K562 (cell line): ENCODE measurements around the gene ZNF652. TPM values are rescaled to one million over a fixed set of nuclear protein-coding genes. Genes with fewer than 3 reads are reported as not detected.
"Not testable (repeated sequence)": the region's sequence is repeated elsewhere in the genome, so short reads cannot be mapped to it uniquely, and the experiment has no call there.

Source experiments
- ATAC-seq: fragments of 200-7000 bp; cut with Tn5 transposase; 3 replicates; pipeline ENCODE4 v1.9.1; 2020; ENCODE audit warnings: moderate library complexity
- BruUV-seq: library from RNA; stranded (reverse); fragments of 400-500 nt; replicated peaks from 2 replicates; lab custom pipeline; 2021; lab: Mats Ljungman, UMichigan
- CTCF ChIA-PET: fragments of 300-600 bp; formaldehyde crosslinking; extraction: SDS; loops from one replicate; lab custom pipeline; 2021; ENCODE audit warnings: low intra/inter-chr PET ratio; lab: Yijun Ruan, JAX
- POLR2A ChIA-PET: fragments of 300-600, 350-650 bp; sonication (Branson Sonifier 250); formaldehyde crosslinking; extraction: SDS; loops from one replicate; lab custom pipeline; 2021; ENCODE audit warnings: antibody characterized with exemption, inconsistent platforms; lab: Yijun Ruan, JAX
- DNase-seq, 4 experiments: peaks; one replicate each; pipeline versions ENCODE4 v3.0.0 to v3.0.0-alpha.2; 2011 to 2018; ENCODE audit warnings: low spot score in 3 of 4, mixed read lengths in 3 of 4; ENCODE audit errors: extremely low read depth in 1 of 4
- FAIRE-seq: peaks from 2 replicates; lab custom pipeline; 2011; peaks lifted over from hg19 to GRCh38; lab: Jason Lieb, UNC
- H2AFZ ChIP-seq: 2 replicates; pipeline ENCODE4 v1.6.0; 2011; ENCODE audit warnings: low read depth, low read length, control low read depth, inconsistent platforms
- H3K27ac ChIP-seq: fragments of 200-600 bp; 3 replicates; pipeline ENCODE4 v1.8.0; 2011; ENCODE audit warnings: low read depth, mild to moderate bottlenecking, control low read depth, inconsistent platforms, low read length, moderate library complexity, mixed read lengths; ENCODE audit errors: extremely low read depth
- H3K27me3 ChIP-seq, 2 experiments: fragments of 300-600 bp in 1 of 2; 2 replicates in 1 of 2; 3 replicates in 1 of 2; pipeline versions ENCODE4 v1.6.0 to v1.8.0; 2011; ENCODE audit warnings: inconsistent platforms in 2 of 2, low read length in 2 of 2, mild to moderate bottlenecking in 1 of 2, mixed read lengths in 1 of 2, moderate library complexity in 1 of 2; ENCODE audit not compliant: control insufficient read depth in 2 of 2, insufficient read depth in 2 of 2
- H3K36me3 ChIP-seq: fragments of 300-600 bp; 3 replicates; pipeline ENCODE4 v1.8.0; 2011; ENCODE audit warnings: mild to moderate bottlenecking, low read length, inconsistent platforms; ENCODE audit not compliant: control insufficient read depth, insufficient read depth
- H3K4me1 ChIP-seq, 2 experiments: fragments of 200-600 bp in 1 of 2; replicated peaks in 1 of 2; 2 replicates in 1 of 2; 3 replicates in 1 of 2; pipeline versions ENCODE4 v1.5.1 to v1.8.0; 2011; ENCODE audit warnings: inconsistent platforms in 2 of 2, low read length in 2 of 2, mild to moderate bottlenecking in 1 of 2, mixed read lengths in 1 of 2, moderate library complexity in 1 of 2; ENCODE audit not compliant: control insufficient read depth in 2 of 2, insufficient read depth in 2 of 2
- H3K4me2 ChIP-seq: 2 replicates; pipeline ENCODE4 v1.6.1; 2011; ENCODE audit warnings: low read length, control low read depth, inconsistent platforms, mixed read lengths; ENCODE audit not compliant: insufficient read depth
- H3K4me3 ChIP-seq: fragments of 200-600 bp; sonication (generic), shearing (Covaris generic); 2 replicates; pipeline ENCODE4 v1.5.1; 2016; ENCODE audit warnings: control low read depth, inconsistent platforms
- H3K79me2 ChIP-seq: fragments of 200-600 bp; 3 replicates; pipeline ENCODE4 v1.8.0; 2011; ENCODE audit warnings: low read length, inconsistent platforms; ENCODE audit not compliant: control insufficient read depth, insufficient read depth
- H3K9ac ChIP-seq, 2 experiments: 2 replicates each; pipeline versions ENCODE4 v1.6.0 to v1.6.1; 2011; ENCODE audit warnings: low read depth in 2 of 2, low read length in 2 of 2, control low read depth in 1 of 2, inconsistent platforms in 1 of 2, mild to moderate bottlenecking in 1 of 2, mixed read lengths in 1 of 2; ENCODE audit not compliant: insufficient read depth in 1 of 2
- H3K9me1 ChIP-seq: one replicate; pipeline ENCODE4 v1.6.0; 2011; ENCODE audit warnings: inconsistent platforms, mild to moderate bottlenecking, low read length, moderate library complexity; ENCODE audit not compliant: control insufficient read depth, insufficient read depth
- H3K9me3 ChIP-seq: replicated peaks from 2 replicates; pipeline ENCODE4 v1.5.1; 2011; ENCODE audit warnings: low read depth, low read length, inconsistent platforms; ENCODE audit not compliant: control insufficient read depth, insufficient read depth
- H4K20me1 ChIP-seq: replicated peaks from 2 replicates; pipeline ENCODE4 v1.6.1; 2011; ENCODE audit warnings: low read length, inconsistent platforms, mixed read lengths; ENCODE audit not compliant: control insufficient read depth, insufficient read depth
- ARID4B ChIP-seq: sonication (generic); formaldehyde crosslinking; IDR thresholded peaks from 2 replicates; pipeline ENCODE4 v1.8.0; 2022; ENCODE audit warnings: mild to moderate bottlenecking, missing genetic modification reagents
- EHMT2 ChIP-seq: fragments of 450-650 bp; IDR thresholded peaks from 2 replicates; pipeline ENCODE4 v1.6.1; 2018; ENCODE audit warnings: antibody characterized with exemption
- FOXM1 ChIP-seq, 2 experiments: fragments of 450-650 bp in 1 of 2; sonication (generic) in 1 of 2; formaldehyde crosslinking in 1 of 2; IDR thresholded peaks; 2 replicates each; pipeline versions ENCODE4 v1.6.1 to v1.9.0; 2017 to 2022; ENCODE audit warnings: low read depth in 2 of 2, mild to moderate bottlenecking in 2 of 2, missing genetic modification reagents in 1 of 2, moderate library complexity in 1 of 2
- NCOR1 ChIP-seq: fragments of 450-650 bp; IDR thresholded peaks from 2 replicates; pipeline ENCODE4 v1.6.1; 2016; ENCODE audit warnings: mild to moderate bottlenecking, moderate library complexity
- ZNF212 ChIP-seq: fragments of 450-650 bp; formaldehyde crosslinking; IDR thresholded peaks from 2 replicates; pipeline ENCODE4 v1.4.0; 2020; ENCODE audit warnings: mild to moderate bottlenecking
- ZNF764 ChIP-seq: fragments of 250-450 bp; sonication (Bioruptor Pico); IDR thresholded peaks from 2 replicates; pipeline ENCODE4 v1.4.0; 2020; ENCODE audit warnings: low read depth, mild to moderate bottlenecking, moderate library complexity
- WGBS: fragments of 100-300 bp; shearing (Covaris generic); methylation state at CpG from one replicate; pipeline ENCODE4 v1.1.6; 2016; ENCODE audit warnings: low coverage, mixed read lengths; ENCODE audit not compliant: insufficient coverage; ENCODE audit errors: missing lambda C conversion rate; 5-methylcytosine and 5-hydroxymethylcytosine counted together
- in situ Hi-C: fragments of 300-500 bp; cut with MboI; formaldehyde crosslinking; loops from 4 replicates; pipeline ENCODE4 v1.15.0; 2018; ENCODE audit warnings: inconsistent platforms, mixed read lengths
- intact Hi-C: fragments of 100-400 bp; cut with micrococcal nuclease; formaldehyde crosslinking; loops from 2 replicates; pipeline ENCODE4 v1.14.2; 2022
- polyA plus RNA-seq, 8 experiments: library from polyadenylated mRNA; depleted of rRNA in 4 of 8; stranded (reverse) in 5 of 8; unstranded in 3 of 8; fragments of >200 nt; fragmentation: Nextera tagmentation in 2 of 8; fragmentation: Illumina TruSeq in 1 of 8; extraction: Ambion mirVana in 2 of 8; extraction: Trizol in 1 of 8; gene quantifications; 2 replicates each; pipeline versions ENCODE4 v1.2.1 to v1.2.3, GENCODE V29; 2011 to 2014; ENCODE audit warnings: inconsistent platforms in 1 of 8, missing spikeins in 1 of 8
- total RNA-seq, 7 experiments: library from RNA; depleted of rRNA in 6 of 7; stranded (reverse); fragments of >200 nt in 6 of 7; fragmentation: Illumina TruSeq in 2 of 7; extraction: Trizol in 2 of 7; gene quantifications; 2 replicates each; pipeline versions ENCODE4 v1.2.1 to v1.2.3, GENCODE V29; 2011 to 2021; ENCODE audit warnings: low replicate concordance in 1 of 7

Gene ZNF652
- total and polyA plus RNA-seq, 9 of the 15 experiments (the other 6 are each of a cell fraction or from before 2014, with no cell fraction given): 5.1 to 15.5 (median 7.8) TPM

GRCh38 chr17:49280061-49280460 lies 82.0 kb downstream of the ZNF652 start:
- CTCF ChIA-PET: no interaction called here
- Histone ChIP-seq H3K9ac (no peak overlapping the region), H3K4me1 (no peaks in the 10 kb centered on the region), H3K9me3 (peaks cover 3% of the 10 kb centered on the region; the same call in 1 of the 2 replicates), H4K20me1 (no peaks in the 10 kb centered on the region), H3K36me3 (no peaks in the 10 kb centered on the region), H3K4me2 (no peak overlapping the region), H2AFZ (no peak overlapping the region), H3K27ac (no peak overlapping the region), H3K79me2 (no peaks in the 10 kb centered on the region), H3K4me3 (no peak overlapping the region), H3K27me3 (peaks cover 7 to 42% of the 10 kb centered on the region in 2 experiments; a peak in 3 of 5 replicates), H3K9me1 (no peaks in the 10 kb centered on the region)
- in situ Hi-C loops: no loop called here
- FAIRE-seq (no peak), ATAC-seq (no peak), DNase-seq (no peak)
- POLR2A ChIA-PET: interaction anchor here (0.9 to 1.1 kb wide), 2 partner anchors 11 to 577 kb away, joined by 3 to 4 read pairs; no protein-coding TSS in a partner anchor
- TF ChIP-seq EHMT2: no peak
- no peak for TF ChIP-seq ARID4B (CRISPR knock-in tag)
- TF ChIP-seq ZNF764: no peak
- TF ChIP-seq FOXM1 (IDR thresholded peaks at IDR 0.05; ENCODE audit: low read depth): no peak
- no peak for TF ChIP-seq FOXM1 (CRISPR knock-in tag; IDR thresholded peaks at IDR 0.05; ENCODE audit: low read depth)
- no peak for TF ChIP-seq NCOR1
- TF ChIP-seq ZNF212 (CRISPR knock-in tag): no peak
- no TSS peak for BruUV-seq
- 3% methylated on average over 5 of the region's 5 CpGs for WGBS
- intact Hi-C loops: no loop called here

GRCh38 chr17:49279263-49280015 lies 82.6 kb downstream of the ZNF652 start:
- 14% methylated on average over 11 of the region's 11 CpGs for WGBS
- H4K20me1 ChIP-seq, H3K4me2 ChIP-seq, H3K27ac ChIP-seq, intact Hi-C loops, CTCF ChIA-PET, H3K4me1 ChIP-seq, H3K9me3 ChIP-seq, in situ Hi-C loops, H3K9ac ChIP-seq, ATAC-seq, H2AFZ ChIP-seq, DNase-seq, H3K36me3 ChIP-seq, FAIRE-seq, H3K79me2 ChIP-seq, H3K4me3 ChIP-seq, BruUV-seq, H3K9me1 ChIP-seq: not testable (repeated sequence)
- POLR2A ChIA-PET: interaction anchor here (0.9 to 1.1 kb wide), 2 partner anchors 12 to 577 kb away, joined by 3 to 4 read pairs; no protein-coding TSS in a partner anchor
- peaks cover 10 to 48% of the 10 kb centered on the region in 2 experiments for H3K27me3 ChIP-seq
